ENCODE results near the gene RNU1-1. TPM values are rescaled to one million over a fixed set of nuclear protein-coding genes. Genes with fewer than 3 reads are reported as not detected.
A peak's percentile ranks its signal among the peaks of the same experiment; 100 is the strongest.
"Not testable (repeated sequence)": the region's sequence is repeated elsewhere in the genome, so short reads cannot be mapped to it uniquely, and the experiment has no call there.

RNU1-1 gene
- total RNA-seq, 1 donor, result not detected

- not testable (repeated sequence) for H3K9me3 ChIP-seq (ENCODE audit: low read depth, low read length); H3K4me3 ChIP-seq (ENCODE audit: insufficient read depth, low read length); H3K27me3 ChIP-seq (ENCODE audit: insufficient read depth, low read length); H3K79me2 ChIP-seq (ENCODE audit: insufficient read depth, low read length); H3K4me2 ChIP-seq (ENCODE audit: insufficient read depth, low read length); H2AFZ ChIP-seq (ENCODE audit: low read length); H3K27ac ChIP-seq (ENCODE audit: low read depth, low read length); DNase-seq (ENCODE audit: insufficient read length, low spot score, missing footprints); H3K4me1 ChIP-seq (ENCODE audit: insufficient read depth, low read length); H3K36me3 ChIP-seq (ENCODE audit: insufficient read depth, low read length); H4K20me1 ChIP-seq (ENCODE audit: insufficient read depth, low read length)
Measured at GRCh38 chr1:16547502-16548241, 33.6 kb upstream of the RNU1-1 start.

GRCh38 chr1:16545682-16546095 is 31.6 kb upstream of the RNU1-1 start:
- H3K4me3 ChIP-seq (ENCODE audit: insufficient read depth, low read length); H3K79me2 ChIP-seq (ENCODE audit: insufficient read depth, low read length); H3K4me2 ChIP-seq (ENCODE audit: insufficient read depth, low read length); H2AFZ ChIP-seq (ENCODE audit: low read length); H3K27ac ChIP-seq (ENCODE audit: low read depth, low read length); H4K20me1 ChIP-seq (ENCODE audit: insufficient read depth, low read length); H3K36me3 ChIP-seq (ENCODE audit: insufficient read depth, low read length); H3K9me3 ChIP-seq (ENCODE audit: low read depth, low read length); H3K4me1 ChIP-seq (ENCODE audit: insufficient read depth, low read length); H3K27me3 ChIP-seq (ENCODE audit: insufficient read depth, low read length): not testable (repeated sequence)
- peak; percentile 57 for DNase-seq (ENCODE audit: insufficient read length, low spot score, missing footprints)

- not testable (repeated sequence) for H3K4me2 ChIP-seq (ENCODE audit: insufficient read depth, low read length); H3K79me2 ChIP-seq (ENCODE audit: insufficient read depth, low read length); H3K4me1 ChIP-seq (ENCODE audit: insufficient read depth, low read length); H4K20me1 ChIP-seq (ENCODE audit: insufficient read depth, low read length); DNase-seq (ENCODE audit: insufficient read length, low spot score, missing footprints); H2AFZ ChIP-seq (ENCODE audit: low read length); H3K36me3 ChIP-seq (ENCODE audit: insufficient read depth, low read length); H3K4me3 ChIP-seq (ENCODE audit: insufficient read depth, low read length); H3K9me3 ChIP-seq (ENCODE audit: low read depth, low read length); H3K27me3 ChIP-seq (ENCODE audit: insufficient read depth, low read length); H3K27ac ChIP-seq (ENCODE audit: low read depth, low read length)
Measured at GRCh38 chr1:16540421-16540893, 26.4 kb upstream of the RNU1-1 start.

- H3K4me3 ChIP-seq (ENCODE audit: insufficient read depth, low read length); H3K27ac ChIP-seq (ENCODE audit: low read depth, low read length); H3K4me1 ChIP-seq (ENCODE audit: insufficient read depth, low read length); H3K36me3 ChIP-seq (ENCODE audit: insufficient read depth, low read length); H3K27me3 ChIP-seq (ENCODE audit: insufficient read depth, low read length); H4K20me1 ChIP-seq (ENCODE audit: insufficient read depth, low read length); DNase-seq (ENCODE audit: insufficient read length, low spot score, missing footprints); H3K9me3 ChIP-seq (ENCODE audit: low read depth, low read length); H3K79me2 ChIP-seq (ENCODE audit: insufficient read depth, low read length); H3K4me2 ChIP-seq (ENCODE audit: insufficient read depth, low read length); H2AFZ ChIP-seq (ENCODE audit: low read length): not testable (repeated sequence)
Measured at GRCh38 chr1:16537528-16537927, 23.4 kb upstream of the RNU1-1 start.

- not testable (repeated sequence) for H3K27me3 ChIP-seq (ENCODE audit: insufficient read depth, low read length); H3K79me2 ChIP-seq (ENCODE audit: insufficient read depth, low read length); H2AFZ ChIP-seq (ENCODE audit: low read length); H3K9me3 ChIP-seq (ENCODE audit: low read depth, low read length); H3K27ac ChIP-seq (ENCODE audit: low read depth, low read length); H3K4me3 ChIP-seq (ENCODE audit: insufficient read depth, low read length); H3K4me2 ChIP-seq (ENCODE audit: insufficient read depth, low read length); H3K4me1 ChIP-seq (ENCODE audit: insufficient read depth, low read length); H3K36me3 ChIP-seq (ENCODE audit: insufficient read depth, low read length); DNase-seq (ENCODE audit: insufficient read length, low spot score, missing footprints); H4K20me1 ChIP-seq (ENCODE audit: insufficient read depth, low read length)
Measured at GRCh38 chr1:16536796-16537195, 22.7 kb upstream of the RNU1-1 start.

- H3K79me2 ChIP-seq (ENCODE audit: insufficient read depth, low read length); H3K4me1 ChIP-seq (ENCODE audit: insufficient read depth, low read length); H3K9me3 ChIP-seq (ENCODE audit: low read depth, low read length); H3K27me3 ChIP-seq (ENCODE audit: insufficient read depth, low read length); H3K36me3 ChIP-seq (ENCODE audit: insufficient read depth, low read length); H4K20me1 ChIP-seq (ENCODE audit: insufficient read depth, low read length); H3K4me3 ChIP-seq (ENCODE audit: insufficient read depth, low read length); H3K27ac ChIP-seq (ENCODE audit: low read depth, low read length); DNase-seq (ENCODE audit: insufficient read length, low spot score, missing footprints); H3K4me2 ChIP-seq (ENCODE audit: insufficient read depth, low read length); H2AFZ ChIP-seq (ENCODE audit: low read length): not testable (repeated sequence)
Measured at GRCh38 chr1:16535898-16536297, 21.8 kb upstream of the RNU1-1 start.

GRCh38 chr1:16535487-16535886 is 21.4 kb upstream of the RNU1-1 start:
- not testable (repeated sequence) for H2AFZ ChIP-seq (ENCODE audit: low read length); H3K79me2 ChIP-seq (ENCODE audit: insufficient read depth, low read length); H3K9me3 ChIP-seq (ENCODE audit: low read depth, low read length); H3K36me3 ChIP-seq (ENCODE audit: insufficient read depth, low read length); H4K20me1 ChIP-seq (ENCODE audit: insufficient read depth, low read length); H3K27me3 ChIP-seq (ENCODE audit: insufficient read depth, low read length); H3K27ac ChIP-seq (ENCODE audit: low read depth, low read length); H3K4me1 ChIP-seq (ENCODE audit: insufficient read depth, low read length); DNase-seq (ENCODE audit: insufficient read length, low spot score, missing footprints)
- peak overlapping the region; percentile 58 for H3K4me2 ChIP-seq (ENCODE audit: insufficient read depth, low read length)
- H3K4me3 ChIP-seq (ENCODE audit: insufficient read depth, low read length), result peak overlapping the region; percentile 65

GRCh38 chr1:16534829-16535456 is 20.9 kb upstream of the RNU1-1 start:
- peak overlapping the region; percentile 65 for H3K4me3 ChIP-seq (ENCODE audit: insufficient read depth, low read length)
- H3K27ac ChIP-seq (ENCODE audit: low read depth, low read length); DNase-seq (ENCODE audit: insufficient read length, low spot score, missing footprints): not testable (repeated sequence)

GRCh38 chr1:16534239-16534828 is 20.2 kb upstream of the RNU1-1 start:
- H3K4me2 ChIP-seq (ENCODE audit: insufficient read depth, low read length), result peak overlapping the region; percentile 58

More at GRCh38 chr1:16534829-16535456, 20.9 kb upstream of the RNU1-1 start:
- not testable (repeated sequence) for H2AFZ ChIP-seq (ENCODE audit: low read length); H4K20me1 ChIP-seq (ENCODE audit: insufficient read depth, low read length); H3K4me1 ChIP-seq (ENCODE audit: insufficient read depth, low read length); H3K36me3 ChIP-seq (ENCODE audit: insufficient read depth, low read length); H3K27me3 ChIP-seq (ENCODE audit: insufficient read depth, low read length); H3K79me2 ChIP-seq (ENCODE audit: insufficient read depth, low read length); H3K9me3 ChIP-seq (ENCODE audit: low read depth, low read length)
- H3K4me2 ChIP-seq (ENCODE audit: insufficient read depth, low read length), result peak overlapping the region; percentile 58

More at GRCh38 chr1:16534239-16534828, 20.2 kb upstream of the RNU1-1 start:
- not testable (repeated sequence) for H3K79me2 ChIP-seq (ENCODE audit: insufficient read depth, low read length); H3K36me3 ChIP-seq (ENCODE audit: insufficient read depth, low read length); H3K27me3 ChIP-seq (ENCODE audit: insufficient read depth, low read length); H3K4me3 ChIP-seq (ENCODE audit: insufficient read depth, low read length); H3K4me1 ChIP-seq (ENCODE audit: insufficient read depth, low read length); H3K27ac ChIP-seq (ENCODE audit: low read depth, low read length); H4K20me1 ChIP-seq (ENCODE audit: insufficient read depth, low read length); H2AFZ ChIP-seq (ENCODE audit: low read length); H3K9me3 ChIP-seq (ENCODE audit: low read depth, low read length); DNase-seq (ENCODE audit: insufficient read length, low spot score, missing footprints)

Data from osteoblast (primary cell).